HepG2 (cell line): ENCODE measurements around the gene POLR3GL. TPM values are rescaled to one million over a fixed set of nuclear protein-coding genes. Genes with fewer than 3 reads are reported as not detected.

Experiments
- ATAC-seq: fragments of 200-7000 bp; cut with Tn5 transposase; 3 replicates; pipeline ENCODE4 v1.9.1; 2020; ENCODE audit warnings: mild to moderate bottlenecking, moderate library complexity
- BruUV-seq: library from RNA; stranded (reverse); fragments of 400-500 nt; replicated peaks from 2 replicates; lab custom pipeline; 2021; lab: Mats Ljungman, UMichigan
- CTCF ChIA-PET: fragments of 300-600 bp; formaldehyde crosslinking; extraction: SDS; loops from one replicate; lab custom pipeline; 2021; ENCODE audit warnings: low total read pairs, inconsistent platforms, low intra/inter-chr PET ratio; lab: Yijun Ruan, JAX
- POLR2A ChIA-PET: fragments of 350-600 bp; sonication (Branson Sonifier 250); formaldehyde crosslinking; loops from one replicate; lab custom pipeline; 2020; ENCODE audit warnings: antibody characterized with exemption, inconsistent platforms; lab: Yijun Ruan, JAX
- DNase-seq: peaks from one replicate; pipeline ENCODE4 v3.0.0-alpha.2; 2015; ENCODE audit warnings: low spot score
- FAIRE-seq: peaks from 3 replicates; lab custom pipeline; 2011; peaks lifted over from hg19 to GRCh38; lab: Jason Lieb, UNC
- H2AFZ ChIP-seq: one replicate; pipeline ENCODE4 v1.6.1; 2011; ENCODE audit warnings: low read length, inconsistent platforms
- H3K27ac ChIP-seq: fragments of 300-600 bp; 3 replicates; pipeline ENCODE4 v1.8.0; 2011; ENCODE audit warnings: mixed run types, mild to moderate bottlenecking, mixed read lengths, low read length, inconsistent platforms; ENCODE audit not compliant: insufficient read depth; ENCODE audit errors: extremely low read length
- H3K27me3 ChIP-seq, 2 experiments: fragments of 200-600 bp in 1 of 2; 2 replicates in 1 of 2; 3 replicates in 1 of 2; pipeline versions ENCODE4 v1.6.0 to v1.8.0; 2011; ENCODE audit warnings: low read length in 2 of 2, mild to moderate bottlenecking in 2 of 2, moderate library complexity in 2 of 2, inconsistent platforms in 1 of 2; ENCODE audit not compliant: insufficient read depth in 2 of 2, control insufficient read depth in 1 of 2
- H3K36me3 ChIP-seq, 2 experiments: fragments of 200-600 bp in 1 of 2; replicated peaks in 1 of 2; 2 replicates in 1 of 2; 3 replicates in 1 of 2; pipeline versions ENCODE4 v1.5.1 to v1.8.0; 2011; ENCODE audit warnings: low read length in 2 of 2, inconsistent platforms in 1 of 2; ENCODE audit not compliant: insufficient read depth in 2 of 2, control insufficient read depth in 1 of 2
- H3K4me1 ChIP-seq: 2 replicates; pipeline ENCODE4 v1.5.1; 2012; ENCODE audit warnings: low read length, inconsistent platforms; ENCODE audit not compliant: insufficient read depth
- H3K4me2 ChIP-seq: 2 replicates; pipeline ENCODE4 v1.6.0; 2011; ENCODE audit warnings: low read depth, low read length, inconsistent platforms
- H3K4me3 ChIP-seq, 3 experiments: fragments of 200-600 bp in 1 of 3; sonication (generic), shearing (Covaris generic) in 1 of 3; replicated peaks in 1 of 3; 2 replicates each; pipeline ENCODE4 v1.5.1; 2011 to 2016; ENCODE audit warnings: low read length in 3 of 3, inconsistent platforms in 2 of 3, low read depth in 2 of 3, mild to moderate bottlenecking in 2 of 3, control low read depth in 1 of 3, mixed read lengths in 1 of 3; ENCODE audit not compliant: insufficient read depth in 1 of 3
- H3K79me2 ChIP-seq: one replicate; pipeline ENCODE4 v1.6.1; 2011; ENCODE audit warnings: low read length, inconsistent platforms; ENCODE audit not compliant: insufficient read depth
- H3K9ac ChIP-seq: 2 replicates; pipeline ENCODE4 v1.6.0; 2011; ENCODE audit warnings: mild to moderate bottlenecking, low read depth, low read length, inconsistent platforms; ENCODE audit not compliant: insufficient read depth
- H3K9me3 ChIP-seq: 2 replicates; pipeline ENCODE4 v1.5.1; 2012; ENCODE audit warnings: mild to moderate bottlenecking, low read length
- H4K20me1 ChIP-seq: 2 replicates; pipeline ENCODE4 v1.6.0; 2011; ENCODE audit warnings: inconsistent platforms, mild to moderate bottlenecking, low read length, moderate library complexity; ENCODE audit not compliant: insufficient read depth
- CCDC6 ChIP-seq: sonication (generic); formaldehyde crosslinking; IDR thresholded peaks from 2 replicates; pipeline ENCODE4 v1.8.1; 2022; ENCODE audit warnings: mild to moderate bottlenecking, missing genetic modification reagents, moderate library complexity
- ISX ChIP-seq: sonication (generic); formaldehyde crosslinking; conservative IDR thresholded peaks from 2 replicates; pipeline ENCODE4 v1.5.0; 2020; ENCODE audit warnings: missing genetic modification reagents
- NR0B2 ChIP-seq: sonication (generic); formaldehyde crosslinking; IDR thresholded peaks from 2 replicates; pipeline ENCODE4 v1.4.0; 2020; ENCODE audit warnings: mild to moderate bottlenecking, missing genetic modification reagents
- NR1H2 ChIP-seq: sonication (generic); formaldehyde crosslinking; IDR thresholded peaks from 2 replicates; pipeline ENCODE4 v1.8.1; 2022; ENCODE audit warnings: low read depth, missing genetic modification reagents, borderline replicate concordance
- PRDM4 ChIP-seq: sonication (generic); formaldehyde crosslinking; IDR thresholded peaks from 2 replicates; pipeline ENCODE4 v1.9.0; 2021; ENCODE audit warnings: missing genetic modification reagents, borderline replicate concordance
- RBAK ChIP-seq: sonication (generic); formaldehyde crosslinking; IDR thresholded peaks from 2 replicates; pipeline ENCODE4 v1.5.1; 2020; ENCODE audit warnings: mild to moderate bottlenecking, missing genetic modification reagents
- SMYD3 ChIP-seq: sonication (generic); formaldehyde crosslinking; IDR thresholded peaks from 2 replicates; pipeline ENCODE4 v1.8.1; 2023; ENCODE audit warnings: mild to moderate bottlenecking, missing genetic modification reagents
- ZBTB33 ChIP-seq: sonication (generic); formaldehyde crosslinking; IDR thresholded peaks from 2 replicates; pipeline ENCODE4 v1.4.0; 2020; ENCODE audit warnings: missing genetic modification reagents
- ZNF572 ChIP-seq: sonication (generic); formaldehyde crosslinking; IDR thresholded peaks from 2 replicates; pipeline ENCODE4 v1.5.1; 2020; ENCODE audit warnings: mild to moderate bottlenecking, missing genetic modification reagents
- ZNF784 ChIP-seq: sonication (generic); formaldehyde crosslinking; IDR thresholded peaks from 2 replicates; pipeline ENCODE4 v1.5.1; 2020; ENCODE audit warnings: missing genetic modification reagents, mild to moderate bottlenecking, borderline replicate concordance
- ZNF878 ChIP-seq: sonication (generic); formaldehyde crosslinking; IDR thresholded peaks from 2 replicates; pipeline ENCODE4 v1.8.1; 2023; ENCODE audit warnings: mild to moderate bottlenecking, missing genetic modification reagents, moderate library complexity
- ZSCAN5A ChIP-seq: sonication (generic); formaldehyde crosslinking; IDR thresholded peaks from 2 replicates; pipeline ENCODE4 v1.8.0; 2022; ENCODE audit warnings: mild to moderate bottlenecking, missing genetic modification reagents, borderline replicate concordance
- WGBS: methylation state at CpG from one replicate; pipeline ENCODE4 v1.1.6; 2017; ENCODE audit warnings: low lambda C conversion rate; 5-methylcytosine and 5-hydroxymethylcytosine counted together
- in situ Hi-C: cut with HindIII; loops from 2 replicates; pipeline ENCODE4 v1.10.0; 2017; ENCODE audit warnings: low pct_unique_long_range_greater_than_20kb; ENCODE audit not compliant: extremely low pct_ligation_motif_present
- intact Hi-C: fragments of 100-400 bp; cut with micrococcal nuclease; formaldehyde crosslinking; loops from one replicate; pipeline ENCODE4 v1.10.0; 2022; ENCODE audit not compliant: unreplicated experiment
- polyA plus RNA-seq, 8 experiments: library from polyadenylated mRNA; depleted of rRNA in 3 of 8; stranded (reverse) in 7 of 8; unstranded in 1 of 8; fragments of >200 nt; fragmentation: Illumina TruSeq in 4 of 8; extraction: Trizol in 4 of 8; gene quantifications; 2 replicates each; pipeline versions ENCODE4 v1.2.1 to v1.2.3, GENCODE V29; 2011 to 2016; ENCODE audit warnings: low read depth in 4 of 8, missing spikeins in 1 of 8, mixed read lengths in 1 of 8; ENCODE audit not compliant: insufficient read depth in 1 of 8
- total RNA-seq, 5 experiments: library from RNA; depleted of rRNA; stranded (reverse); fragments of >200 nt; fragmentation: Illumina TruSeq; extraction: Trizol; gene quantifications; 2 replicates each; pipeline ENCODE4 v1.2.3, GENCODE V29; 2016; ENCODE audit warnings: low read depth in 1 of 5

The POLR3GL gene
- total and polyA plus RNA-seq, 2 of the 13 experiments (the other 11 are each of a cell fraction or from before 2014, with no cell fraction given): 11.5 to 12.4 TPM

GRCh38 chr1:145926686-145927062 lies 37.8 kb upstream of the POLR3GL start (continued):
- no peak for TF ChIP-seq SMYD3 (CRISPR knock-in tag)
- 0 out of 2 replicates have a peak, but pooled peaks have one; percentile 13 for TF ChIP-seq ZNF572
- 0 out of 2 replicates have a peak, but pooled peaks have one; percentile 5 for TF ChIP-seq CCDC6 (CRISPR knock-in tag)
- no peak for TF ChIP-seq RBAK (CRISPR knock-in tag)
- TF ChIP-seq, all 625 proteins: peak for 4

- intact Hi-C loops: loop anchor here (2.0 to 5.0 kb wide), 2 partner anchors 35 to 38 kb away; partner anchors contain the start of genes ANKRD34A and POLR3GL
- H3K9me3 ChIP-seq: no peaks in the 10 kb centered on the region
- no peaks in the 10 kb centered on the region; a peak in 1 of 5 replicates for H3K27me3 ChIP-seq
- H3K4me3 ChIP-seq: peak within 1 kb of the TSS; percentile 77 to 95 (median 83)
- ATAC-seq (peak; percentile 99), FAIRE-seq (peak; percentile 97), DNase-seq (peak; percentile 97)
- WGBS: 1% methylated on average over 38 of the region's 41 CpGs
- ChIA-PET POLR2A (interaction anchor here (0.7 to 5.6 kb wide), 28 partner anchors 9 to 124 kb away, joined by 3 to 84 read pairs (median 7); partner anchors contain the start of genes ANKRD34A, ANKRD35, ITGA10 and LIX1L), CTCF (interaction anchor here (1.6 kb wide), 1 partner anchor 35 kb away, joined by 9 read pairs; no protein-coding TSS in a partner anchor)
- no TSS peak for BruUV-seq
- peak within 1 kb of the TSS; percentile 96 for H3K9ac ChIP-seq
- in situ Hi-C loops: loop anchor here (5.0 kb wide), 2 partner anchors 35 to 40 kb away; partner anchors contain the start of genes ANKRD34A, ANKRD35 and POLR3GL
- peak within 1 kb of the TSS; percentile 82 for H3K4me2 ChIP-seq
- H4K20me1 ChIP-seq: no peaks in the 10 kb centered on the region
- peaks cover 15% of the 10 kb centered on the region for H3K79me2 ChIP-seq
- peak within 1 kb of the TSS; percentile 39 for H2AFZ ChIP-seq
- H3K4me1 ChIP-seq: peaks cover 17% of the 10 kb centered on the region
- peak within 1 kb of the TSS; percentile 88 for H3K27ac ChIP-seq
- H3K36me3 ChIP-seq: no peaks in the 10 kb centered on the region; a peak in 4 of 5 replicates
- TF ChIP-seq ZSCAN5A (CRISPR knock-in tag) (0 out of 2 replicates have a peak, but pooled peaks have one; percentile 17), ZBTB33 (no peak), NR0B2 (peak; percentile 85), NR1H2 (no peak), ZNF784 (CRISPR knock-in tag) (no peak; the same call in 1 of the 2 replicates), ZNF878 (CRISPR knock-in tag) (no peak), ISX (CRISPR knock-in tag) (no peak), PRDM4 (CRISPR knock-in tag) (peak; percentile 64; the same call in 1 of the 2 replicates)
Observed at GRCh38 chr1:145927063-145927886, 37.2 kb upstream of the POLR3GL start, which contains the start of gene RBM8A. Gene RBM8A, minus strand, starts transcription at chr1:145927484. Its CDS starts 58 bp downstream, at chr1:145927426.
